ENCODE measurements around the gene PAM. TPM values are rescaled to one million over a fixed set of nuclear protein-coding genes. Genes with fewer than 3 reads are reported as not detected.

The PAM gene
- total RNA-seq, 1 donor from 2014 or later: 267 TPM

GRCh38 chr5:102888483-102888882 lies 133.4 kb downstream of the PAM start:
- Mint-ChIP-seq H3K36me3 (ENCODE audit: unreplicated experiment) (peaks cover 7% of the 10 kb centered on the region), H3K4me1 (ENCODE audit: unreplicated experiment) (peaks cover 13% of the 10 kb centered on the region), H3K4me3 (ENCODE audit: unreplicated experiment) (no peak overlapping the region), H3K27me3 (ENCODE audit: unreplicated experiment) (no peaks in the 10 kb centered on the region), H3K9me3 (ENCODE audit: unreplicated experiment) (no peaks in the 10 kb centered on the region), H3K27ac (ENCODE audit: unreplicated experiment) (no peak overlapping the region)
- TF ChIP-seq CTCF (IDR thresholded peaks at IDR 0.05): no peak
- no peak for DNase-seq (ENCODE audit: extremely low spot score, unreplicated experiment)

GRCh38 chr5:102889033-102889432 lies 133.9 kb downstream of the PAM start:
- Mint-ChIP-seq H3K36me3 (ENCODE audit: unreplicated experiment) (peaks cover 7% of the 10 kb centered on the region), H3K27me3 (ENCODE audit: unreplicated experiment) (no peaks in the 10 kb centered on the region), H3K27ac (ENCODE audit: unreplicated experiment) (no peak overlapping the region), H3K9me3 (ENCODE audit: unreplicated experiment) (no peaks in the 10 kb centered on the region), H3K4me1 (ENCODE audit: unreplicated experiment) (peaks cover 14% of the 10 kb centered on the region), H3K4me3 (ENCODE audit: unreplicated experiment) (no peak overlapping the region)
- no peak for TF ChIP-seq CTCF (IDR thresholded peaks at IDR 0.05)
- no peak for DNase-seq (ENCODE audit: extremely low spot score, unreplicated experiment)

- no peaks in the 10 kb centered on the region for H3K27me3 Mint-ChIP-seq (ENCODE audit: unreplicated experiment)
- DNase-seq (ENCODE audit: extremely low spot score, unreplicated experiment): no peak
- TF ChIP-seq CTCF (IDR thresholded peaks at IDR 0.05): no peak
These were observed 135.0 kb downstream of the PAM start for GRCh38 chr5:102890133-102890532.

GRCh38 chr5:102891175-102891574 lies 136.1 kb downstream of the PAM start:
- H3K4me3 Mint-ChIP-seq (ENCODE audit: unreplicated experiment): no peak overlapping the region
- H3K27ac Mint-ChIP-seq (ENCODE audit: unreplicated experiment): no peak overlapping the region
- no peak for DNase-seq (ENCODE audit: extremely low spot score, unreplicated experiment)
- H3K36me3 Mint-ChIP-seq (ENCODE audit: unreplicated experiment): peaks cover 10% of the 10 kb centered on the region
- H3K9me3 Mint-ChIP-seq (ENCODE audit: unreplicated experiment): no peaks in the 10 kb centered on the region
- H3K4me1 Mint-ChIP-seq (ENCODE audit: unreplicated experiment): peaks cover 6% of the 10 kb centered on the region
- H3K27me3 Mint-ChIP-seq (ENCODE audit: unreplicated experiment): no peaks in the 10 kb centered on the region
- no peak for TF ChIP-seq CTCF (IDR thresholded peaks at IDR 0.05)

More at GRCh38 chr5:102890133-102890532, 135.0 kb downstream of the PAM start:
- Mint-ChIP-seq H3K4me3 (ENCODE audit: unreplicated experiment) (no peak overlapping the region), H3K9me3 (ENCODE audit: unreplicated experiment) (no peaks in the 10 kb centered on the region), H3K4me1 (ENCODE audit: unreplicated experiment) (peaks cover 7% of the 10 kb centered on the region), H3K36me3 (ENCODE audit: unreplicated experiment) (peaks cover 10% of the 10 kb centered on the region), H3K27ac (ENCODE audit: unreplicated experiment) (no peak overlapping the region)

GRCh38 chr5:102893942-102894341 lies 138.8 kb downstream of the PAM start:
- no peaks in the 10 kb centered on the region for H3K27me3 Mint-ChIP-seq (ENCODE audit: unreplicated experiment)
- DNase-seq (ENCODE audit: extremely low spot score, unreplicated experiment): no peak
- H3K4me1 Mint-ChIP-seq (ENCODE audit: unreplicated experiment): peaks cover 5% of the 10 kb centered on the region

More at GRCh38 chr5:102893942-102894341, 138.8 kb downstream of the PAM start:
- Mint-ChIP-seq H3K4me3 (ENCODE audit: unreplicated experiment) (no peak overlapping the region), H3K27ac (ENCODE audit: unreplicated experiment) (no peak overlapping the region), H3K36me3 (ENCODE audit: unreplicated experiment) (peaks cover 5% of the 10 kb centered on the region), H3K9me3 (ENCODE audit: unreplicated experiment) (no peaks in the 10 kb centered on the region)
- no peak for TF ChIP-seq CTCF (IDR thresholded peaks at IDR 0.05)
